HepG2 (cell line): ENCODE measurements around the gene GPS1. TPM values are rescaled to one million over a fixed set of nuclear protein-coding genes. Genes with fewer than 3 reads are reported as not detected.
A peak's percentile ranks its signal among the peaks of the same experiment; 100 is the strongest.

Experiments
- CAMTA2 ChIP-seq: sonication (generic); formaldehyde crosslinking; IDR thresholded peaks from 2 replicates; pipeline ENCODE4 v1.4.0; 2020; ENCODE audit warnings: mild to moderate bottlenecking, missing genetic modification reagents, borderline replicate concordance
- GFI1 ChIP-seq: sonication (generic); formaldehyde crosslinking; IDR thresholded peaks from 2 replicates; pipeline ENCODE4 v1.5.0; 2020; ENCODE audit warnings: missing genetic modification reagents, mild to moderate bottlenecking, borderline replicate concordance
- JUN ChIP-seq: sonication (generic); formaldehyde crosslinking; IDR thresholded peaks from 2 replicates; pipeline ENCODE4 v1.4.0; 2020; ENCODE audit warnings: mild to moderate bottlenecking, missing genetic modification reagents
- NFYC ChIP-seq: IDR thresholded peaks from 2 replicates; pipeline ENCODE4 v1.6.1; 2016; ENCODE audit warnings: missing genetic modification reagents, missing compliant biosample characterization
- SAP130 ChIP-seq: IDR thresholded peaks from 2 replicates; pipeline ENCODE4 v1.6.1; 2016; ENCODE audit warnings: low read depth
- SMC3 ChIP-seq: IDR thresholded peaks from 2 replicates; pipeline ENCODE4 v1.6.1; 2011; ENCODE audit warnings: low read length, improper control_type of control experiment
- TAF1 ChIP-seq: sonication (generic); formaldehyde crosslinking; IDR thresholded peaks from 2 replicates; pipeline ENCODE4 v1.4.0; 2020; ENCODE audit warnings: missing genetic modification reagents
- TSC22D2 ChIP-seq: sonication (generic); formaldehyde crosslinking; IDR thresholded peaks from 2 replicates; pipeline ENCODE4 v1.5.1; 2020; ENCODE audit warnings: missing genetic modification reagents, mild to moderate bottlenecking, borderline replicate concordance
- ZBTB14 ChIP-seq: sonication (generic); formaldehyde crosslinking; IDR thresholded peaks from 2 replicates; pipeline ENCODE4 v1.4.0; 2020; ENCODE audit warnings: missing genetic modification reagents
- ZBTB25 ChIP-seq: IDR thresholded peaks from 2 replicates; pipeline ENCODE4 v1.6.1; 2018; ENCODE audit warnings: missing genetic modification reagents
- ZFP82 ChIP-seq: sonication (generic); formaldehyde crosslinking; IDR thresholded peaks from 2 replicates; pipeline ENCODE4 v1.5.1; 2020; ENCODE audit warnings: mild to moderate bottlenecking, missing genetic modification reagents, borderline replicate concordance
- ZNF207 ChIP-seq: fragments of 450-650 bp; IDR thresholded peaks from 2 replicates; pipeline ENCODE4 v1.6.1; 2016; ENCODE audit warnings: antibody characterized with exemption, borderline replicate concordance
- ZNF513 ChIP-seq: sonication (generic); formaldehyde crosslinking; conservative IDR thresholded peaks from 2 replicates; pipeline ENCODE4 v1.5.0; 2020; ENCODE audit warnings: missing genetic modification reagents
- ZNF614 ChIP-seq: IDR thresholded peaks from 2 replicates; pipeline ENCODE4 v1.6.1; 2018; ENCODE audit warnings: missing biosample characterization, missing genetic modification reagents, inconsistent platforms, borderline replicate concordance
- ZSCAN21 ChIP-seq: sonication (generic); formaldehyde crosslinking; IDR thresholded peaks from 2 replicates; pipeline ENCODE4 v1.8.0; 2022; ENCODE audit warnings: mild to moderate bottlenecking, missing genetic modification reagents, moderate library complexity, borderline replicate concordance
- polyA plus RNA-seq, 8 experiments: library from polyadenylated mRNA; depleted of rRNA in 3 of 8; stranded (reverse) in 7 of 8; unstranded in 1 of 8; fragments of >200 nt; fragmentation: Illumina TruSeq in 4 of 8; extraction: Trizol in 4 of 8; gene quantifications; 2 replicates each; pipeline versions ENCODE4 v1.2.1 to v1.2.3, GENCODE V29; 2011 to 2016; ENCODE audit warnings: low read depth in 4 of 8, missing spikeins in 1 of 8, mixed read lengths in 1 of 8; ENCODE audit not compliant: insufficient read depth in 1 of 8
- total RNA-seq, 5 experiments: library from RNA; depleted of rRNA; stranded (reverse); fragments of >200 nt; fragmentation: Illumina TruSeq; extraction: Trizol; gene quantifications; 2 replicates each; pipeline ENCODE4 v1.2.3, GENCODE V29; 2016; ENCODE audit warnings: low read depth in 1 of 5
- TF ChIP-seq, protein P1 (sequence below): sonication (generic); formaldehyde crosslinking; IDR thresholded peaks from 2 replicates; pipeline ENCODE4 v1.4.0; 2020; ENCODE audit warnings: mild to moderate bottlenecking, low read depth, missing genetic modification reagents
- TF ChIP-seq, protein P2 (sequence below): sonication (generic); formaldehyde crosslinking; IDR thresholded peaks from 2 replicates; pipeline ENCODE4 v1.4.0; 2020; ENCODE audit warnings: missing genetic modification reagents, borderline replicate concordance
- TF ChIP-seq, protein P3 (sequence below): sonication (generic); formaldehyde crosslinking; IDR thresholded peaks from 2 replicates; pipeline ENCODE4 v1.8.1; 2023; ENCODE audit warnings: mild to moderate bottlenecking, inconsistent platforms, moderate library complexity, missing genetic modification reagents, borderline replicate concordance
- TF ChIP-seq, protein P4 (sequence below): sonication (generic); formaldehyde crosslinking; IDR thresholded peaks from 2 replicates; pipeline ENCODE4 v1.4.0; 2020; ENCODE audit warnings: mild to moderate bottlenecking, low read depth, missing genetic modification reagents

GPS1 gene
- total and polyA plus RNA-seq, 2 of the 13 experiments (the other 11 are each of a cell fraction or from before 2014, with no cell fraction given), result 124 to 128 TPM

GRCh38 chr17:82098169-82098938, 46.7 kb downstream of the GPS1 start, which contains the start of gene FASN (continued):
- peak; percentile 27; the same call in 1 of the 2 replicates for TF ChIP-seq GFI1
- TF ChIP-seq JUN, result no peak
- TF ChIP-seq SMC3, result no peak
- peak; percentile 84 for TF ChIP-seq SAP130 (CRISPR knock-in tag)
- no peak for TF ChIP-seq ZNF207
- TF ChIP-seq, protein P1, sequence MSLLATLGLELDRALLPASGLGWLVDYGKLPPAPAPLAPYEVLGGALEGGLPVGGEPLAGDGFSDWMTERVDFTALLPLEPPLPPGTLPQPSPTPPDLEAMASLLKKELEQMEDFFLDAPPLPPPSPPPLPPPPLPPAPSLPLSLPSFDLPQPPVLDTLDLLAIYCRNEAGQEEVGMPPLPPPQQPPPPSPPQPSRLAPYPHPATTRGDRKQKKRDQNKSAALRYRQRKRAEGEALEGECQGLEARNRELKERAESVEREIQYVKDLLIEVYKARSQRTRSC (CRISPR knock-in tag), result peak; percentile 17; the same call in 1 of the 2 replicates
- TF ChIP-seq, protein P2, sequence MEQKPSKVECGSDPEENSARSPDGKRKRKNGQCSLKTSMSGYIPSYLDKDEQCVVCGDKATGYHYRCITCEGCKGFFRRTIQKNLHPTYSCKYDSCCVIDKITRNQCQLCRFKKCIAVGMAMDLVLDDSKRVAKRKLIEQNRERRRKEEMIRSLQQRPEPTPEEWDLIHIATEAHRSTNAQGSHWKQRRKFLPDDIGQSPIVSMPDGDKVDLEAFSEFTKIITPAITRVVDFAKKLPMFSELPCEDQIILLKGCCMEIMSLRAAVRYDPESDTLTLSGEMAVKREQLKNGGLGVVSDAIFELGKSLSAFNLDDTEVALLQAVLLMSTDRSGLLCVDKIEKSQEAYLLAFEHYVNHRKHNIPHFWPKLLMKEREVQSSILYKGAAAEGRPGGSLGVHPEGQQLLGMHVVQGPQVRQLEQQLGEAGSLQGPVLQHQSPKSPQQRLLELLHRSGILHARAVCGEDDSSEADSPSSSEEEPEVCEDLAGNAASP, result 0 out of 2 replicates have a peak, but pooled peaks have one; percentile 36
- TF ChIP-seq ZNF513 (CRISPR knock-in tag), result 0 out of 2 replicates have a peak, but pooled peaks have one; percentile 80
- TF ChIP-seq CAMTA2 (CRISPR knock-in tag), result 0 out of 2 replicates have a peak, but pooled peaks have one; percentile 53
- peak; percentile 89; the same call in 1 of the 2 replicates for TF ChIP-seq ZFP82
- TF ChIP-seq ZSCAN21 (CRISPR knock-in tag), result peak; percentile 96
- TF ChIP-seq ZNF614, result peak; percentile 30; the same call in 1 of the 2 replicates
- peak; percentile 95 for TF ChIP-seq TAF1 (CRISPR knock-in tag)
- no peak for TF ChIP-seq ZBTB25
- TF ChIP-seq NFYC (CRISPR knock-in tag), result peak; percentile 85
- TF ChIP-seq ZBTB14 (CRISPR knock-in tag), result peak; percentile 92
- peak; percentile 76; the same call in 1 of the 2 replicates for TF ChIP-seq TSC22D2 (CRISPR knock-in tag)
- TF ChIP-seq, protein P3, sequence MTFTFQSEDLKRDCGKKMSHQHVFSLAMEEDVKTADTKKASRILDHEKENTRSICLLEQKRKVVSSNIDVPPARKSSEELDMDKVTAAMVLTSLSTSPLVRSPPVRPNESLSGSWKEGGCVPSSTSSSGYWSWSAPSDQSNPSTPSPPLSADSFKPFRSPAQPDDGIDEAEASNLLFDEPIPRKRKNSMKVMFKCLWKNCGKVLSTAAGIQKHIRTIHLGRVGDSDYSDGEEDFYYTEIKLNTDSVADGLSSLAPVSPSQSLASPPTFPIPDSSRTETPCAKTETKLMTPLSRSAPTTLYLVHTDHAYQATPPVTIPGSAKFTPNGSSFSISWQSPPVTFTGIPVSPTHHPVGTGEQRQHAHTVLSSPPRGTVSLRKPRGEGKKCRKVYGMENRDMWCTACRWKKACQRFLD (CRISPR knock-in tag), result 0 out of 2 replicates have a peak, but pooled peaks have one; percentile 73
- TF ChIP-seq, protein P4, sequence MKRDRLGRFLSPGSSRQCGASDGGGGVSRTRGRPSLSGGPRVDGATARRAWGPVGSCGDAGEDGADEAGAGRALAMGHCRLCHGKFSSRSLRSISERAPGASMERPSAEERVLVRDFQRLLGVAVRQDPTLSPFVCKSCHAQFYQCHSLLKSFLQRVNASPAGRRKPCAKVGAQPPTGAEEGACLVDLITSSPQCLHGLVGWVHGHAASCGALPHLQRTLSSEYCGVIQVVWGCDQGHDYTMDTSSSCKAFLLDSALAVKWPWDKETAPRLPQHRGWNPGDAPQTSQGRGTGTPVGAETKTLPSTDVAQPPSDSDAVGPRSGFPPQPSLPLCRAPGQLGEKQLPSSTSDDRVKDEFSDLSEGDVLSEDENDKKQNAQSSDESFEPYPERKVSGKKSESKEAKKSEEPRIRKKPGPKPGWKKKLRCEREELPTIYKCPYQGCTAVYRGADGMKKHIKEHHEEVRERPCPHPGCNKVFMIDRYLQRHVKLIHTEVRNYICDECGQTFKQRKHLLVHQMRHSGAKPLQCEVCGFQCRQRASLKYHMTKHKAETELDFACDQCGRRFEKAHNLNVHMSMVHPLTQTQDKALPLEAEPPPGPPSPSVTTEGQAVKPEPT (CRISPR knock-in tag), result peak; percentile 73
